ENCODE measurements around the gene COPZ1. TPM values are rescaled to one million over a fixed set of nuclear protein-coding genes. Genes with fewer than 3 reads are reported as not detected.

The COPZ1 gene
- total RNA-seq, 1 donor from 2014 or later = 219 TPM

GRCh38 chr12:54371328-54372112 lies 46.6 kb downstream of the COPZ1 start:
- DNase-seq (ENCODE audit: low spot score) = no peak

GRCh38 chr12:54372113-54372806 lies 47.3 kb downstream of the COPZ1 start:
- Histone ChIP-seq H3K9me3 (ENCODE audit: low read depth) (no peaks in the 10 kb centered on the region), H3K27me3 (peaks cover 18% of the 10 kb centered on the region), H3K4me3 (no peak overlapping the region), H2AFZ (replicated peaks) (no peak overlapping the region), H3K36me3 (no peaks in the 10 kb centered on the region), H3K4me2 (no peak overlapping the region), H4K20me1 (ENCODE audit: low read depth) (peaks cover 69% of the 10 kb centered on the region), H3F3A (ENCODE audit: low read depth) (peaks cover 14% of the 10 kb centered on the region), H3K4me1 (peaks cover 16% of the 10 kb centered on the region), H3K9ac (no peak overlapping the region), H3K79me2 (ENCODE audit: low read depth) (no peaks in the 10 kb centered on the region), H3K27ac (no peak overlapping the region)
- Mint-ChIP-seq H3K27me3 (ENCODE audit: insufficient read depth, low read depth) (peaks cover 8% of the 10 kb centered on the region), H3K4me3 (no peak overlapping the region), H3K27ac (no peak overlapping the region), H3K4me1 (peaks cover 38% of the 10 kb centered on the region), H3K9me3 (no peaks in the 10 kb centered on the region), H3K36me3 (peaks cover 15% of the 10 kb centered on the region)
- no peak for DNase-seq (ENCODE audit: low spot score)
- TF ChIP-seq CTCF (IDR thresholded peaks at IDR 0.05) = no peak
- no peak for TF ChIP-seq EZH2 (IDR thresholded peaks at IDR 0.05)
- TF ChIP-seq EZH2phosphoT487 (IDR thresholded peaks at IDR 0.05) = no peak

More at GRCh38 chr12:54371328-54372112, 46.6 kb downstream of the COPZ1 start:
- H3K9me3 ChIP-seq (ENCODE audit: low read depth) = no peaks in the 10 kb centered on the region
- no peaks in the 10 kb centered on the region for H3K9me3 Mint-ChIP-seq
- H3K4me1 Mint-ChIP-seq = peaks cover 32% of the 10 kb centered on the region
- no peak for TF ChIP-seq CTCF (IDR thresholded peaks at IDR 0.05)
- no peak for TF ChIP-seq EZH2 (IDR thresholded peaks at IDR 0.05)
- TF ChIP-seq EZH2phosphoT487 (IDR thresholded peaks at IDR 0.05) = no peak
- no peak overlapping the region for H3K27ac Mint-ChIP-seq
- peaks cover 16% of the 10 kb centered on the region for H3K4me1 ChIP-seq
- H3K36me3 ChIP-seq = no peaks in the 10 kb centered on the region
- H3K4me3 ChIP-seq = no peak overlapping the region
- no peak overlapping the region for H3K4me2 ChIP-seq
- H4K20me1 ChIP-seq (ENCODE audit: low read depth) = peaks cover 62% of the 10 kb centered on the region
- H2AFZ ChIP-seq (replicated peaks) = no peak overlapping the region
- peaks cover 18% of the 10 kb centered on the region for H3K27me3 ChIP-seq
- no peak overlapping the region for H3K27ac ChIP-seq
- H3F3A ChIP-seq (ENCODE audit: low read depth) = peaks cover 14% of the 10 kb centered on the region
- no peak overlapping the region for H3K9ac ChIP-seq
- no peaks in the 10 kb centered on the region for H3K79me2 ChIP-seq (ENCODE audit: low read depth)
- peaks cover 9% of the 10 kb centered on the region for H3K36me3 Mint-ChIP-seq
- peaks cover 9% of the 10 kb centered on the region for H3K27me3 Mint-ChIP-seq (ENCODE audit: insufficient read depth, low read depth)
- no peak overlapping the region for H3K4me3 Mint-ChIP-seq

- H3K4me3 Mint-ChIP-seq = no peak overlapping the region
- no peaks in the 10 kb centered on the region for H3K9me3 Mint-ChIP-seq
- Histone ChIP-seq H3K4me2 (no peak overlapping the region), H3K27me3 (peaks cover 12% of the 10 kb centered on the region), H3K36me3 (no peaks in the 10 kb centered on the region), H3K79me2 (ENCODE audit: low read depth) (peaks cover 11% of the 10 kb centered on the region), H3K4me3 (no peak overlapping the region), H3K4me1 (peaks cover 23% of the 10 kb centered on the region), H3K9me3 (ENCODE audit: low read depth) (no peaks in the 10 kb centered on the region), H3K9ac (no peak overlapping the region), H3F3A (ENCODE audit: low read depth) (peaks cover 12% of the 10 kb centered on the region), H4K20me1 (ENCODE audit: low read depth) (peaks cover 83% of the 10 kb centered on the region), H3K27ac (no peak overlapping the region), H2AFZ (replicated peaks) (no peak overlapping the region)
- TF ChIP-seq EZH2 (IDR thresholded peaks at IDR 0.05) (no peak), EZH2phosphoT487 (IDR thresholded peaks at IDR 0.05) (no peak), CTCF (IDR thresholded peaks at IDR 0.05) (no peak)
- no peak overlapping the region for H3K27ac Mint-ChIP-seq
- peaks cover 18% of the 10 kb centered on the region for H3K36me3 Mint-ChIP-seq
- H3K27me3 Mint-ChIP-seq (ENCODE audit: insufficient read depth, low read depth) = peaks cover 9% of the 10 kb centered on the region
- peaks cover 35% of the 10 kb centered on the region for H3K4me1 Mint-ChIP-seq
- no peak for DNase-seq (ENCODE audit: low spot score)
These were observed 49.0 kb downstream of the COPZ1 start for GRCh38 chr12:54373649-54374561.
